H7 (cell line): ENCODE measurements around the gene DLL3. TPM values are rescaled to one million over a fixed set of nuclear protein-coding genes. Genes with fewer than 3 reads are reported as not detected.

Experiments
- DNase-seq: peaks from one replicate; pipeline ENCODE4 v3.0.0; 2012
- H3K27me3 ChIP-seq: 2 replicates; pipeline ENCODE4 v1.6.0; 2011; ENCODE audit warnings: mild to moderate bottlenecking, low read length; ENCODE audit not compliant: control insufficient read depth, insufficient read depth
- H3K36me3 ChIP-seq: replicated peaks from 2 replicates; pipeline ENCODE4 v1.5.1; 2011; ENCODE audit warnings: low read length; ENCODE audit not compliant: control insufficient read depth, insufficient read depth
- H3K4me3 ChIP-seq: 2 replicates; pipeline ENCODE4 v1.5.1; 2011; ENCODE audit warnings: low read depth, mild to moderate bottlenecking, control low read depth, low read length, moderate library complexity; ENCODE audit not compliant: insufficient read depth
- total RNA-seq: library from RNA; depleted of rRNA; stranded (reverse); fragments of >200 nt; shearing (Covaris generic); gene quantifications from 2 replicates; pipeline ENCODE4 v1.2.3, GENCODE V29; 2014

The DLL3 gene
- total RNA-seq, 1 experiment from 2014 or later, result 2.6 TPM

- no peak for DNase-seq
- Histone ChIP-seq H3K27me3 (peaks cover 70% of the 10 kb centered on the region), H3K36me3 (no peaks in the 10 kb centered on the region), H3K4me3 (no peak overlapping the region)
These were observed 1.8 kb downstream of the DLL3 start for GRCh38 chr19:39500543-39500942.

GRCh38 chr19:39501340-39501739 lies 2.6 kb downstream of the DLL3 start:
- no peak overlapping the region for H3K4me3 ChIP-seq
- no peak for DNase-seq
- peaks cover 77% of the 10 kb centered on the region for H3K27me3 ChIP-seq
- no peaks in the 10 kb centered on the region for H3K36me3 ChIP-seq

- peaks cover 90% of the 10 kb centered on the region for H3K27me3 ChIP-seq
- no peaks in the 10 kb centered on the region for H3K36me3 ChIP-seq
- H3K4me3 ChIP-seq, result no peak overlapping the region
- DNase-seq, result peak; percentile 98
These were observed 4.1 kb downstream of the DLL3 start for GRCh38 chr19:39502640-39503417.

GRCh38 chr19:39506598-39506943 lies 7.8 kb downstream of the DLL3 start:
- H3K36me3 ChIP-seq, result no peaks in the 10 kb centered on the region
- peak overlapping the region; percentile 63; the same call in 1 of the 2 replicates for H3K4me3 ChIP-seq
- peaks cover 70% of the 10 kb centered on the region for H3K27me3 ChIP-seq
- DNase-seq, result no peak

GRCh38 chr19:39506944-39507714 lies 8.4 kb downstream of the DLL3 start:
- Histone ChIP-seq H3K27me3 (peaks cover 67% of the 10 kb centered on the region), H3K4me3 (peak overlapping the region; percentile 63), H3K36me3 (no peaks in the 10 kb centered on the region)
- peak; percentile 97 for DNase-seq

- H3K27me3 ChIP-seq, result peaks cover 61% of the 10 kb centered on the region
- DNase-seq, result no peak
- no peaks in the 10 kb centered on the region for H3K36me3 ChIP-seq
- H3K4me3 ChIP-seq, result peak overlapping the region; percentile 63
These were observed 9.1 kb downstream of the DLL3 start for GRCh38 chr19:39507715-39508364.

- H3K4me3 ChIP-seq, result no peak overlapping the region
These were observed 9.9 kb downstream of the DLL3 start for GRCh38 chr19:39508629-39509028.

GRCh38 chr19:39509233-39509632 lies 10.5 kb downstream of the DLL3 start:
- DNase-seq, result no peak
- Histone ChIP-seq H3K4me3 (no peak overlapping the region), H3K27me3 (peaks cover 61% of the 10 kb centered on the region), H3K36me3 (no peaks in the 10 kb centered on the region)

More at GRCh38 chr19:39508629-39509028, 9.9 kb downstream of the DLL3 start:
- no peak for DNase-seq
- Histone ChIP-seq H3K27me3 (peaks cover 61% of the 10 kb centered on the region), H3K36me3 (no peaks in the 10 kb centered on the region)

- H3K27me3 ChIP-seq, result peaks cover 47% of the 10 kb centered on the region
- DNase-seq, result no peak
These were observed 14.2 kb downstream of the DLL3 start for GRCh38 chr19:39512988-39513387.

GRCh38 chr19:39514840-39515550 lies 16.2 kb downstream of the DLL3 start, which contains the start of gene SELENOV:
TSS of gene SELENOV (plus strand) at chr19:39515139. CDS start at chr19:39515213, 74 bp downstream.
- DNase-seq, result peak; percentile 93
- H3K4me3 ChIP-seq, result peak within 1 kb of the TSS; percentile 80
- peaks cover 34% of the 10 kb centered on the region for H3K27me3 ChIP-seq
- no peaks in the 10 kb centered on the region; the same call in 1 of the 2 replicates for H3K36me3 ChIP-seq

More at GRCh38 chr19:39512988-39513387, 14.2 kb downstream of the DLL3 start:
- Histone ChIP-seq H3K36me3 (no peaks in the 10 kb centered on the region), H3K4me3 (no peak overlapping the region)

GRCh38 chr19:39515551-39516191 lies 16.9 kb downstream of the DLL3 start:
- Histone ChIP-seq H3K27me3 (peaks cover 34% of the 10 kb centered on the region), H3K4me3 (peak overlapping the region; percentile 80), H3K36me3 (no peaks in the 10 kb centered on the region; the same call in 1 of the 2 replicates)
- peak; percentile 92 for DNase-seq

GRCh38 chr19:39516270-39516669 lies 17.5 kb downstream of the DLL3 start:
- no peak for DNase-seq
- peak overlapping the region; percentile 80 for H3K4me3 ChIP-seq
- H3K36me3 ChIP-seq, result no peaks in the 10 kb centered on the region; the same call in none of the 2 replicates
- peaks cover 34% of the 10 kb centered on the region for H3K27me3 ChIP-seq

- Histone ChIP-seq H3K27me3 (peaks cover 34% of the 10 kb centered on the region), H3K36me3 (no peaks in the 10 kb centered on the region; the same call in none of the 2 replicates), H3K4me3 (no peak overlapping the region)
- no peak for DNase-seq
These were observed 18.7 kb downstream of the DLL3 start for GRCh38 chr19:39517432-39517831.
